GM19452 (cell line): ENCODE results near the gene SORBS1.

Experiments used
- ATAC-seq: cut with Tn5 transposase; IDR thresholded peaks from one replicate; pipeline ENCODE4 v1.9.1; 2021; ENCODE audit not compliant: unreplicated experiment

SORBS1 gene

DNA sequence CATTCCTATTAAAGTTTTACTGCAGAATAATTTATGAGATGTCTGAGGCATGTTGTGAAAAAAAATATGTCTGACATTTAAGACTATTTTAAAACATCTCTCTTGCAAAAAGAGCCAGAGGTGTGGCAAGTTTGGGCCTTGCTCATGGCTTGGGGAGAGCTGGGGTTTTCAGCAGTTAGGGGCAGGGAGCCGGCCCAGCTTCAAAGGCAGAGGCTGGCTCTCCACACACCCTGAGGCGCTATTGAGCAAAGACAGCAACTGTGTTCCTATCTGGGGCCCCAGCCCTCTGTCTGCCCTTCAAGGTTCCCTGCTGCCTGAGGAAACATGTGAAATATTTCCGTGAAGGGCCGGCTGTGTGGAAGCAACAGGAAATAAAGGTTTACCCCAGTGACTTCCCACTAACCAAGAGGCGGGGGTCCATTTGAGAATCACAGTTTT, 94.0 kb downstream of the SORBS1 start:
- no peak for ATAC-seq

DNA sequence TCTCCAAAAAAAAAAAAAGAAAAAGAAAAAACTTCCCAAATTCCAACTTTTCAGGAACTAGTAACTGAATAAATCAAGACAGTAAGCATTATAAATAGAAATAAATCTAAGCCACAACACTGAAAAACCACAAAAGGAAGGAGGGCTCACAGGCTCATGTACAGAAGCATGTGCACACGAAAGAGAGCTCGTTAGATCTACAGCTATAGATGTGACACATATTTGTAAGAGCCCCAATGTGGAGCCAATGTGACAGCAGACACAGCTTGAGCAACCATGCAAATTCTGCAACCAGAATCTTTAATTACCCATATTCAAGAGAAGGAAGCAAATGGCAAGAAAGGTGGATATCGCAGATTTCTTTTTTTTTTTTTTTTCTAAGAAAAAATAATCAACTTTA, 94.7 kb downstream of the SORBS1 start:
- no peak for ATAC-seq

DNA sequence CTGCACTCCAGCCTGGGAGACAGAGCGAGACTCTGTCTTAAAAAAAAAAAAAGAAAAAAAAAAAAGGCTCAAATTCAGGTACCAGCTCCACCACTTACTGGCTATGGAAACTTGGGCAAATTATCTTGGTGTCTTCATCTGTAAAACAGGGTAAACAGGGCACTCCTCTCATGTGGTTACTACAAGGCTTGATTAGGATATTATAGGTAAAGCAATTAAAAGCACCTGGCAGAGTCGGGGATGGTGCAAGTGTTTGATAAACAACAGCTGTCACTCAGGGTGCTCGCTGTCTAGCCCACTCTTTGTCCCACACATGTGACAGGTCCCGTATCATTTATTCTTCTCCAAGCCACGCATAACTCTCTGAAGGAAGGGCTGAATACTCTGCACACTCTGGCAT, 96.9 kb downstream of the SORBS1 start:
- no peak for ATAC-seq

DNA sequence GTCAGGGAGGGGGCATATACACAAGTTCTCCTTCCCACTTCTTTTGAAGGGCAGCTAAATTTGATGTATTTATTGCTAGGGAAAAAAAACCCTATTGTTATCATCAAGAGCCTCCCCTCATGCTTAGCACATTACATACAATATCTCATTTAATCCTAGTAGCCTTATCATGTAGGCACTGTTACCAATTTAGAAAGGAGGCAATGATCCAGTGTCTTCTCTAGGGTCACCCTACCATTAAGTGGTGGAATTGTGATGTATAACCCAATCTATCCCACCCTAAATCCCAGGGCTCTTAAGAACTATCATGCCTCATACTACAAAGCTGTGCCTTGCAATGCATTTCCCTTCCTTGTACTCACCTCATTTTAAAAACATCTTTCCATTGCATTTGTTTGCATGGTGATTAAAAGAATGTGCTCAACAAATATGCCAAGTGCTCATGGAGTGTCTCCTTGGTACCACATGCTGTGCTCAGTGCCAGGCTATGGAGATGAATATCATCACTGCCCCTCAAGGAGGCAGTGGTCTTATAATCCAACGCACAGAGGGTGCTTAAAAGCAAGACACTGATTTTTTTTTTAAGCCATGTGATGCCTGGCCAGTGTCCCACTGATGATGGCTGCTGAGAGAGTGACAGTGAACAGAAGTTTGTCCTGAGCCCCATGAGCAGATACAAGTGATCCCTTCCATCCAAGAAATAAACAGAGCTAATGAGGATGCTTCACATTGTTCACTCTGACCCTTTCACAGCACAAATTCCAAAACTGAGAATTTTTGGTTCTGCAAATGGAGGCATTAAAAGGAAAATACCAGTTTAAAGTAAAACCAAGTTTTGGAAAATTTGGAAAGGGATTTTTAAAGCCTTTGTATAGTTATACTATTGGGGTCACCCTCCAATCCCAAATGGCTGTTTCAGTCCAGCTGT, 98.2 kb downstream of the SORBS1 start:
- ATAC-seq = no peak

DNA sequence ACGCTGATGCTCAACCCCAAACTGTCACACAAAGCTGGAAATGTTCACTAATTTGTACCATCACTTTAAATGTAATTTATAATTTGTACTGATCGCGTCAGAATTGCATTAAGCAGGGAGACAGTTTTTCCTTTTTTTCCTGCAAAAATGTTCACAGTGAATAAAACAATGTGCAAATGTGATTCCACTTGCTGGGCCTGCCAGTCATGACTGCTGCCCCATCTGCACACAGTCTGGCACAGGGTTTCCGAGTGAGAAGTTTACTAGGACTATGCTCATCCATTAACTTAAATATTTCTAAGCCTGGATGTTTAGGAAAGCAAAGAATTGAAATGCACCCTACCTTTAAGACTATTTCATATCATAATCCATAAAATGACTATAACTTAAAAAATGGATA, 99.6 kb downstream of the SORBS1 start:
- no peak for ATAC-seq

DNA sequence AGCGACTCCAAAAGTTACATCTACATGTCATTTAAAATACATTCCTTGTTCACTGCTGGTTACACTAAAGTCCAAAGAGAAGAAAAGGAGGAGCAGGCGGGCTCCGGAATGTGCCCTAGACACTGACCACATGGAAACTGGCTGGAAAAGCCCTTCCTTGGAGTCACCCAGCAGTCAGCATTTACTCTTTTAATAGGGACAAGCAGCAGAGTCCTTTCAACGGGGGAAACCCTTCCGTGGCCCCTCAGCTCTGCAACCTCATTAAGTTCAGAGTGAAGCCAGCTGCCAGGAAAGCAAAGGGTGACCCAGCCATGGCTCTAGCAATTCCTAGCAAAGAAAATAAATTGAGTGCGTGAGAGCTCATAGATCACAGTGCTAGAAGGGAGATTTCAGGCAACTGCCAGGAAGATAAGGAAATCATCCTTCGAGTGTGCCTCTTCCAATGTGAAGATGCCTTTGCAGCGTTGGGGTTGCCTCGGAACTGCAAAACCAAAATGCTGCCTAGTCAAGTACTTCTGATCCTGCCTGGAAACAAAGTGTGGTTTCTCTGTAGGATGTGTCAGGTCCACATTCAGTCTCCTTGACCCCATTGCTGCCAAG, 101.6 kb downstream of the SORBS1 start:
- ATAC-seq = no peak

DNA sequence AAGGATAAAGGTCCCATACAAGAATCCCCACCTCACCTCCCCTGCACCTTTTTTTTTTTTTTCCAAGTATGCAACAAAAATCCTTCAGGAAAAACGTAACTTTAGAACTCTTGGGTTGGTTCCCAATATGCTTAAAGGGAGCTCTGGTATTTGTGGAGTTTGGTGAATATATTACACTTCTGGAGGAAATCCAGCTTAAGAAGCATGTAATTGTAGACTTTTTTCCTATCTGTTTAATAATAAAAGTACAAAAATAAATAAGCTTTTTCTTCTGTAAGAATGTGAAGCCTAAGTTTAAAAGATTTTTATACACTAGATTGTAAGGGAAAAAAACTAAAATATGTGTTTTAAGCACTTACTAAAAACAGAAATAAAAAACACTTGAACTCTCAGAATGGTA, 102.3 kb downstream of the SORBS1 start:
- no peak for ATAC-seq

DNA sequence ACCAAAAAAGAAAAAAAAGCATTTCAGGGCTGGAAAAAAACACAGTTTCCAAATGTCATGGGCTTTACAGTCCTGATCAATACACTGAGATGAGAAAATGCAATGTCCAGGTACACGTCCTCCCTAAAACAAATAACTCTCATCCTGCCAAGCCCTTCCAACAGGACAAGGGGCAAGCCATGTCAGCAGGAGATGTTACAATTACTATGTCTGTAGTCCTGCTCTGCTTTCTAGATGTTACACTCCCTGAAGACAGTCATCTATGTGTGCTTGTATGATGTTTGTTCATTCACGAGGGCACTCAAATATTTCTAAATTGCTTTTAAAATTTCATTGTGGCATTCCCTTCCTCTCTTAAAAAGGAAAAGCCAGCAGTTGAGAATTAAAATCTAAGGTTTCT, 103.2 kb downstream of the SORBS1 start:
- no peak for ATAC-seq

DNA sequence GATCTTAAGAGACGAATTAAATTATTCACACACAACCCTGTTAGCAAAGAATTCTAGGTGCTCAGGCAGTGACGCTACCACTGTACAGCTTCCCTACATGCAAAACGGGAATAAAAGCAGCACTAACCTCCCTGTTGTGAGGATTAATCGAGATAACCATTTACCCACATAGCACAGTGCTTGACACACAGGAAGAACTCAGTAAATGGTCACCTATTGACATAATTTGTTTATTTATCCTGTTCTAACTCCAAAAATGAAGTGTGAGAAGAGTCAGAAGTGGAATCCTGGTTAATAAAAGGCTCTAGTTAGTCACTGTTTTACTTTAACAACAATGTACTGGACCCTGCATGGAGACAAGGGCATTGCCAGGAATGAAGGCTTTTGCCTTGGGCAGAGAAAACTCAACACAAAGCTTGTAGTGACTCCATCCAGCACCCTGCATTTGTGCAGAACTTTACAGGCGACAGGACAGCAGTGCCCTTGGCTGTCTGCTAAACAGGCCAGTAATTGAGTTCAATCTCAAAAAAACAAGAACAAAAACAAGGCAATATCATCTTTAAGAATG, 103.8 kb downstream of the SORBS1 start:
- ATAC-seq = no peak

DNA sequence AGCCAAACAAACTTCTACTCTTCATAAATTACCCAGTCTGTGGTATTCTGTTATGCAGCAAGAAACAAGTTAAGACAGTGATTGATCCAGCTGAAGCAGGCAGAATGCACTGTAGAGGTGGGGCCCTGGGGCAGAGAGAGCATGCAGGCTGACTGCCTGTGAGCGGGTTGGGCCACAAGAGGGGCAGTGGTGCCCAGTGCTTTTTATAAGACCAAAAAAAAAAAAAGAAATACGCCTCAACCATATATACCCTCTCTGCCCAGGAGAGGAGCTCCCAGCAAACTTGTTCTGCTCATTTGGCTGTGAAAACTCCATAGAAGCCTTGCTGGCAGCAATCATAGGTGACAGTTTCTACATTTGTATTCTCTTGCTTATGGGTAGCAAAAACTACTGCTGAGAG, 104.7 kb downstream of the SORBS1 start:
- no peak for ATAC-seq

DNA sequence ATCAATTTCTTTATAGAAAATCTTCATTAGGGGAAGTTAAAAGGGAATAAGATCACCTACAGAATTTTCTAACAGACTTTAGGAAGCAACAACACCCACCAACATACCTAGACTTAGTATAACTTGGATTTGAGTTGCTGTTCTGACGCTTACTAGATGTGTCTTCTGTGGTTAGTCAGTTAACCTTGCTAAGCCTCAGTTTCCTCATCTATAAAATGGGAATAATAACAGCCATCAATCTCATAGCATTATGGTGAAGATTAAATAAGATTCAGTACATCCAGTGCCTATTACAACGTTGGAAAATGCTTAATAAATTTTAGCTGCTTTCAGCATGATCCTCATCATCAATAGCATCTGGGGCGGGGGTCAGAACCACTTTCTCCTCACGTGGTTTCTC, 106.2 kb downstream of the SORBS1 start:
- no peak for ATAC-seq

DNA sequence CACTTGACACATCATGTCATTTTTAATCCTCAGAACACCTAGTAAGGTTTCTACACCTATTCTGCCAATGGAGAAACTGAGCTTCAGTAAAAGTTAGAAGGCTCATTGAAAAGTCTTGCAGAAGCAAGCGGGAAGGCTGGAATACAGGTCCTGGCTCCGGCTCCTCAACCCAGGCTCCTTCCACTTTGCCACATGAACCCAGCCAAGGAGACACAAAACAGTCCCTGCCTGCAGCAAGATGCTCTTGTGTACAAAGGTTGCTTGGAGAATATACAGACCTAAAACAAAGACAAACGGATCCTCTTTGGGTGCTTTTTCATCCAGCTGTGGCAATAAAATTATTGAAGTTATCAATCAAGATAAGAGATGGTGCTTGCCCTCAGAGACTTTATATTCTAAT, 106.8 kb downstream of the SORBS1 start:
- ATAC-seq = no peak

DNA sequence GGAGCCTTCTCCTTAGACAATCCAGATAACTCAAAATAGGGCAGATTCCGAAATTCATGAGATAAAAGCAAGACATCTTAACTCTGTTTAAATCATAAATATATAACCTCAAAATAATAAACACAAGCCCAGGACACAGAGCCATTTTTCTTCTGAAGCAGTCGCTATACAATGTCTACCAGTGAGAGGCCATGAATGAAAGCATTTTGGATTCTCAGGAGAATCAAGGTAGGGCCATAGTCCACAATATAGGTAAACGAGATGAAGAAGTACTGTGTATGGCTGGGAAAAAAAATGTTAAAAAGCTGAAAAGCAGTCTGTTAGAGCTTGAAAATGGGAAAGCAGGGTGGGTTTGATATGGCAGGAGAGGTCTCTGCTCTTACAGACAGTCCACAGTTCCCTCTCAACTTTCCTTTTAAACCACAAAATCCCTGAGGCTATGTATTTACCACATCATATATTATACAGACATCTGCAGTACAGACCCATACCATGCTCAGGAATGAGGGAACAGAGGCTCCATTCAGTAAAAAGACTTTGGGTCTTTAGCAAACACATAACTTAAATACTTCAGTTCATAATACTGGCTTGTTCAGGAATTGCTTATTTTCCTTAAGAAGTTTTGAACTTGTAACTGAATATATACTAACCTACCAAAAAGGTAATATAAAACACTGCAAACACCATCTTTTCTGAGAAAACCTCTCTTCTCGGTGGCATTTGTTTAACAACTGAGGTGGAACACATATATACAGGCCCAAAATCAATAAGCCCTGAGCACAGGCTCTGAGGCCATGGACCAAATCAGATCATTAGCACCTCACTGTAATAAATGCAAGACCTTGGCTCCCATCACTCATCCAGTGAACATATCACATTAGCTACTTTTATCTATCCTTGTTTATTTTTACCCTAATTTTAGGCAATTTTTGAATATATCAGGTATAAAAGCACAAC, 109.3 kb downstream of the SORBS1 start:
- no peak for ATAC-seq

DNA sequence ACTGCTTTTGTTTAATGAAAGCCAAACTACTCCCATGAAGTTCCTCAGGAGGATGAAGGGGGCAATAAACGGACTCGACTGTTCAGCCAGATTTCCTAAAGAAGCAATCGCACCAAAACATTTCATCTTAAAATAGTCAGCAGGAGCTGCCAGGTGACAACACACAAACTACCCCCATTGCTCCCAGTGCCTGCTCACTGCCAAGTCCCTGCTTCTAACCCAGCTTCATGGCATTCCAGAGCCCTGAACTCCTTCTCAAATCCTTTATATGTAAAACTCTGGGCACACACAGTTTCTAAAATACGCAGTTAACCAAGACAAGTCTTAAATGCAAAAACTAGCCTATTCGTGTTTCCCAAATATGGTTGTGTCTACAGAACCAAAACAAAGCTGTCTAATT, 110.0 kb downstream of the SORBS1 start:
- ATAC-seq = no peak

DNA sequence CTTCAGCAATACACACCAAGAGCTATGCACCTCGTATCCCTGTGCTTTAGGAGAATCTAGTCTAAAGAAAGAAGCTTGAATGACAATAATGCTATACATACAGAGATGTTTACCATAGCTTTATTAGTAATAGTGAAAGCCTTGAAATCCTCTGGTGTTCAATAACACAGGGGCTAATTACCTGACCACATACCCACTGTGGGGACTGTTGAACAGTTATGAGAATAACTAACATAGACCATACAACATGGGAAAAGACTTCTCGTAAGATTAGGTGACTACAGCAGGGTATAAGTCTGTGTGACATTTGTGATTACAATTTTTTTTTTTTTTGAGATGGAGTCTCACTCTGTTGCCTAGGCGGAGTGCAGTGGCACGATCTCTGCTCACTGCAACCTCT, 111.0 kb downstream of the SORBS1 start:
- ATAC-seq = no peak

DNA sequence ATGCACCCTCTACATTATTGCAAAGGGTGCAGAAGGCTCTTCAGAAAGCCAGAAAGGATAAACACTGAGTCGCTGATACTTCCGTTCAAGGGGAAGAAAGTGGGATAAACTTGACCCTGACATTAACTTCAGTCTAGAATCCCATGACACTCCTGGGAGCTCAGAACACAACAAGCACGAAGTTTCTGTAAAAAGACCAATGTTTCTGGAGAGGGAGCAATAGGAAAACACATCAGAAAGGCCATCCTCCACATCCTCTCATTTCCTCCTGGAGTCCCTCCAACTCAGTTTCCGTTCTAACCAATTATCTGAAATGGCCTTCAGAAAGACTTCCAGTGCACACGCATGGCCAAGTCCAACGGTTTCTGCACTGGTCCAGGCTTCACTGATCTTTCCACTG, 113.5 kb downstream of the SORBS1 start:
- no peak for ATAC-seq

DNA sequence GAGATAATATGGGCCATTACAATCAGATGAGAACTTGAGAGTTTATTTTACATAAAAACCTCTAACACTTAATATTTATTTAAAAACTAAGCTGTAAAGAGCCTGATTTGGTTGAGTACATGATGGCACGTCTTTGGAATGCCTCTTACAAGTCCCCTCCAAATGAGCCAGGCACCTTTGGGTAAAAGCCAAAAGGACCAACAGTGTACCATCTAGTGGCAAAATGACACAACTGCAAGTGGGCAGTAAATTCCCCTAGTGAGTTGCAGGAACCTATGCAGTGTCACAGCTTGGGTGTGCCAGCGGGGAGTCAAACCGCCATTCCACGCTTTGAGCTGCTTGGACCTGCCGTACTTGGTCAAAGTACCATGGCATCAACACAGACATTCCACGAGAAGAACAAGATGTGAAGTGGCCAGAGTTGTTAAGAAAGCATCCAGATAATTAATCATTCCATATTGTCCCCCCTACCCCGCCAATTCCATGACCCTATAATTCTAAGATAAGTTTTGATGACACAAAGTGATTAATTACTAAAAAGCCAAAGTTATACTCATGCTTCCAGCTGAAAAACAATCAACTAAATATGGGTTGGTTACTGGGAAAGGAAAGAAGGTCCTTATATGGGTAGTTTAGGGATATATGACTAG, 115.2 kb downstream of the SORBS1 start:
- ATAC-seq = peak; percentile 50

DNA sequence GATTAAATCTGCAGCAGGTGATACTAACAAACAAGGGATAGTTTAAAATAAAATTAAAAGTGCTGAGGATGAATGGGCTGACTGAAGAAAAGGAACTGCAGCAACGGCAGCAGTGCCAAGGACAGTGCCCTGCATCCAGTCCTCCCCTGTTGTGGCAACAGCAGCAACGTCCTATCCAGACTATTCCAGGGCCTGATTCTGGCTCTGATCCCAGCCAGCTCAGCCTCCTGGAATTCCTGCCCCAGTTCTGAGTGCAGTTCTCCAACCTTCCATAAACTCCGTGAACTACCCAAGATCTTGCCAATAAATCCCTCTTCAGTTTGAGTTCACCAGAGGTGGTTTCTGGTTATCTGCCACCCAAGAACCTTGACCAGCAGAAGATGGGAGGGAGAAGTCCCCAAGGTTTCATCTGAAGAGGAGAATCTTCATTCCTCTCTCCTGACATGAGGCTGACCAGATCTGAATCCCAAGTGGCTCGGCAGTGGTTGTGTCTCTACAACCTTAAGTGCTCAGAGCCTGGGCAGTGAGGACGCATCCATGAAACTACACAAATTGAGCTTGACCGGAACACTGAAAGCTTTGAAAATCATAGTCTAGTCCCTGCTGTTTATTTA, 115.8 kb downstream of the SORBS1 start:
- ATAC-seq = no peak

DNA sequence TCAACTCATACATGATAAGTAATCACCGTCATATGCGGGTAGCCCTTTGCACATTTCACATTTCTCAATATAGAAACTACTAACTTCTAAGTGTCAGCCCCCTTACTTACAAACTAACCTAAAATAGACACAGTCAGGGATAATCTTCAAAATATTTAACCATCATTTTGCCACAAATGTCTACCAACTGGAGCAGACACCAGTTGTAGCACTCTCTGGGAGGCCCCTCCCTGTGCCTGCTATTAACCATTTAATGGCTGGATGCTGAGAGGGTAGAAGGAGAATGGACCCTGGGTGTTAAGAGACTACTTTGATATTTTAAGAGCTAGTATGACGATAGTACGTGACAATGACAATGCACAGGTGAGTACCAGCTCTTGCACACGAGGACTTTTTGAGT, 116.4 kb downstream of the SORBS1 start:
- ATAC-seq = no peak

DNA sequence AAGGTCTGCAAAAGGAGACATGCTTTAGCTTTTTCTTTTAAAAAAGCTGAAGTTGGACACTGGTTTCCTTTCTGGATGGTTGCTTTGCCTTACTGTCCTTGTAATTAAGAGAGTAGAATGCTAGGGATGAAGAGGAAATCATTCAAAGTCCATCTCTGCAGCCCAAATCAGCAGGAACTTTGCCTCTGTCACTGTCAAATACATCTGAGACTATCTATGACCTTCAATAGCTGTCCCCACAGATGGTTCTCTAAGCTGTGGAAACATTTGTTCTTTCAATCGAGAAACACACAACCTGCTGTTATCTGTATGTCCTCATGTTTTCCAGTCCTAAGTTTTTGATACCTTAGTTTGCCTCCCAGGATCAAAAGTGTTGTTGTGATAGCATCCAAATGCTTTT, 117.5 kb downstream of the SORBS1 start:
- ATAC-seq = no peak
